ENCODE data around the gene UBE2K.
"Not testable (repeated sequence)": the region's sequence is repeated elsewhere in the genome, so short reads cannot be mapped to it uniquely, and the experiment has no call there.

The UBE2K gene

DNA sequence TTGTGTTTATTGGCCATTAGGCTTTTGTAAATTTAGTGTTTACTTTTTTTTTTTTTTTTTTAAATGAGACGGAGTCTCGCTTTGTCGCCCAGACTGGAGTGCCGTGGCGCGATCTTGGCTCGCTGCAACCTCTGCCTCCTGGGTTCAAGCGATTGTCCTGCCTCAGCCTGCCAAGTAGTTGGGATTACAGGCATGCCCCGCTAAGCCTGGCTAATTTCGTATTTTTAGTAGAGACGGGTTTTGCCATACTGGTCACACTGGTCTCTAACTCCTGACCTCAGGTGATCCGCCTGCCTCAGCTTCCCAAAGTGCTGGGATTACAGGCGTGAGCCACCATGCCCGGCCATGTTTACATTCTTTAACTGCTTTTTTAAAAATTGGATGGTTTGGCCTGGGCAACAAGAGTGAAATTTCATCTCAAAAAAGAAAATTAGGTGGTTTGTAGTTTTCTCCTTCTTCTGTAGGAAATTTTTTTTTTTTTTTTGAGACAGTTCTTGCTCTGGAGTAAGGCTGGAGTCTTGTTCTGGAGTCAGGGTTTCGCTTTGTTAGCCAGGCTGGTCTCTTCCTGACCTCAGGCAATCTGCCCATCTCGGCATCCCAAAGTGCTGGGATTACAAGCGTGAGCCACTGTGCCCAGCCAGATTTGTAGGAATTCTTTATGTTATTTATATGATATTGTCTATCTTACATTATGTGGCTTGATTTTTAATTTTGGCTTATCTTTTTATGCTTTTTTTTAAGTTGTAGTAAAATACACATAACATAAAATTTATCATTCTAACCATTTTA lies 15.1 kb downstream of the UBE2K start:
- no peak for DNase-seq (ENCODE audit: low spot score)
- TF ChIP-seq, protein P1, sequence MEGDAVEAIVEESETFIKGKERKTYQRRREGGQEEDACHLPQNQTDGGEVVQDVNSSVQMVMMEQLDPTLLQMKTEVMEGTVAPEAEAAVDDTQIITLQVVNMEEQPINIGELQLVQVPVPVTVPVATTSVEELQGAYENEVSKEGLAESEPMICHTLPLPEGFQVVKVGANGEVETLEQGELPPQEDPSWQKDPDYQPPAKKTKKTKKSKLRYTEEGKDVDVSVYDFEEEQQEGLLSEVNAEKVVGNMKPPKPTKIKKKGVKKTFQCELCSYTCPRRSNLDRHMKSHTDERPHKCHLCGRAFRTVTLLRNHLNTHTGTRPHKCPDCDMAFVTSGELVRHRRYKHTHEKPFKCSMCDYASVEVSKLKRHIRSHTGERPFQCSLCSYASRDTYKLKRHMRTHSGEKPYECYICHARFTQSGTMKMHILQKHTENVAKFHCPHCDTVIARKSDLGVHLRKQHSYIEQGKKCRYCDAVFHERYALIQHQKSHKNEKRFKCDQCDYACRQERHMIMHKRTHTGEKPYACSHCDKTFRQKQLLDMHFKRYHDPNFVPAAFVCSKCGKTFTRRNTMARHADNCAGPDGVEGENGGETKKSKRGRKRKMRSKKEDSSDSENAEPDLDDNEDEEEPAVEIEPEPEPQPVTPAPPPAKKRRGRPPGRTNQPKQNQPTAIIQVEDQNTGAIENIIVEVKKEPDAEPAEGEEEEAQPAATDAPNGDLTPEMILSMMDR (IDR thresholded peaks at IDR 0.05; ENCODE audit: extremely low read depth, missing control alignments) = no peak

GRCh38 chr4:39713691-39714090 lies 15.8 kb downstream of the UBE2K start:
- TF ChIP-seq, protein P1 (IDR thresholded peaks at IDR 0.05; ENCODE audit: extremely low read depth, missing control alignments) = no peak
- no peak for DNase-seq (ENCODE audit: low spot score)

GRCh38 chr4:39714166-39714565 lies 16.2 kb downstream of the UBE2K start:
- DNase-seq (ENCODE audit: low spot score) = no peak
- TF ChIP-seq, protein P1 (IDR thresholded peaks at IDR 0.05; ENCODE audit: extremely low read depth, missing control alignments) = no peak

GRCh38 chr4:39715788-39716187 lies 17.9 kb downstream of the UBE2K start:
- TF ChIP-seq, protein P1 (IDR thresholded peaks at IDR 0.05; ENCODE audit: extremely low read depth, missing control alignments) = no peak
- DNase-seq (ENCODE audit: low spot score) = peak; percentile 66

DNA sequence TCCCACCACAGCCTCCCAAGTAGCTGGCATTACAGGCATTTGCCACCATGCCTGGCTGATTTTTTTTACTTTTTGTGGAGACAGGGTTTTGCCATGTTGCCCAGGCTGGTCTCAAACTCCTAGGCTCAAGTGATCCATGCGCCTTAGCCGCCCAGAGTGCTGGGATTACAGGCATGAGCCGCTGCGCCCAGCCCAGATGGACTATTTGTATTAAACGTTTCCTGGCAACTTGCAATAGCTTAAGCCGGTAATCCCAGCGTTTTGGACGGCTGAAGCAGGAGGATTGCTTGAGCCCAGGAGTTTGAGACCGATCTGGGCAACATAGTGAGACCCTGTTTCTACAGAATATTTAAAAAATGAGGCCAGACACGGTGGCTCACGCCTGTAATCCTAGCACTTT lies 18.4 kb downstream of the UBE2K start:
- no peak for DNase-seq (ENCODE audit: low spot score)
- TF ChIP-seq, protein P1 (IDR thresholded peaks at IDR 0.05; ENCODE audit: extremely low read depth, missing control alignments) = no peak

DNA sequence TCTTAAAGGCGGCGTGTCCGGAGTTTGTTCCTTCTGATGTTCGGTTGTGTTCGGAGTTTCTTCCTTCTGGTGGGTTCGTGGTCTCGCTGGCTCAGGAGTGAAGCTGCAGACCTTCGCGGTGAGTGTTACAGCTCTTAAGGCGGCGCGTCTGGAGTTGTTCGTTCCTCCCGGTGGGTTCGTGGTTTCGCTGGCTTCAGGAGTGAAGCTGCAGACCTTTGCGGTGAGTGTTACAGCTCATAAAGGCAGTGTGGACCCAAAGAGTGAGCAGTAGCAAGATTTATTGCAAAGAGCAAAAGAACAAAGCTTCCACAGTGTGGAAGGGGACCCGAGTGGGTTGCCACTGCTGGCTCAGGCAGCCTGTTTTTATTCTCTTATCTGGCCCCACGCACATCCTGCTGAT lies 19.8 kb downstream of the UBE2K start:
- DNase-seq (ENCODE audit: low spot score) = not testable (repeated sequence)

- TF ChIP-seq, protein P1 (IDR thresholded peaks at IDR 0.05; ENCODE audit: extremely low read depth, missing control alignments) = no peak
- no peak for DNase-seq (ENCODE audit: low spot score)
These were observed 20.7 kb downstream of the UBE2K start for GRCh38 chr4:39718366-39719323.
